SK-N-SH treated with all-trans-retinoic acid at 6 μM for 48 hours (cell line): Measurements from ENCODE around the gene LHFPL5.

Experiments
- ATAC-seq: fragments of 200-7000 bp; cut with Tn5 transposase; 3 replicates; pipeline ENCODE4 v1.9.1; 2020; ENCODE audit warnings: mild to moderate bottlenecking, moderate library complexity
- ARNTL ChIP-seq: fragments of 450-650 bp; formaldehyde crosslinking; IDR thresholded peaks from 2 replicates; pipeline ENCODE4 v1.5.0; 2020; ENCODE audit warnings: low read depth, mild to moderate bottlenecking, moderate library complexity, borderline replicate concordance
- BACH2 ChIP-seq: fragments of 250-450 bp; sonication (Bioruptor Pico); IDR thresholded peaks from 2 replicates; pipeline ENCODE4 v1.9.0; 2021; ENCODE audit warnings: mild to moderate bottlenecking, borderline replicate concordance
- CSDC2 ChIP-seq: fragments of 250-450 bp; sonication (Bioruptor Pico); IDR thresholded peaks from 2 replicates; pipeline ENCODE4 v1.5.0; 2020; ENCODE audit warnings: mild to moderate bottlenecking, moderate library complexity
- CSRNP3 ChIP-seq: fragments of 250-450 bp; sonication (Bioruptor Pico); IDR thresholded peaks from 2 replicates; pipeline ENCODE4 v1.5.1; 2021; ENCODE audit warnings: mild to moderate bottlenecking, moderate library complexity
- ESRRG ChIP-seq: fragments of 250-450 bp; sonication (Bioruptor Pico); IDR thresholded peaks from 2 replicates; pipeline ENCODE4 v1.6.1; 2021; ENCODE audit warnings: mild to moderate bottlenecking
- GLIS3 ChIP-seq: fragments of 250-450 bp; sonication (Bioruptor Pico); IDR thresholded peaks from 2 replicates; pipeline ENCODE4 v1.5.0; 2020; ENCODE audit warnings: mild to moderate bottlenecking, moderate library complexity
- ISL1 ChIP-seq: fragments of 250-450 bp; sonication (Bioruptor Pico); IDR thresholded peaks from 2 replicates; pipeline ENCODE4 v2.1.2; 2022; ENCODE audit warnings: mild to moderate bottlenecking, moderate library complexity
- OSR1 ChIP-seq: fragments of 250-450 bp; sonication (Bioruptor Pico); IDR thresholded peaks from 2 replicates; pipeline ENCODE4 v1.8.0; 2022; ENCODE audit warnings: moderate library complexity, mild to moderate bottlenecking, inconsistent platforms
- PPARA ChIP-seq: fragments of 250-450 bp; sonication (Bioruptor Pico); IDR thresholded peaks from 2 replicates; pipeline ENCODE4 v1.5.0; 2020; ENCODE audit warnings: mild to moderate bottlenecking, borderline replicate concordance
- RARB ChIP-seq: fragments of 250-450 bp; sonication (Bioruptor Pico); IDR thresholded peaks from 2 replicates; pipeline ENCODE4 v1.8.0; 2021; ENCODE audit warnings: mild to moderate bottlenecking, moderate library complexity
- SNAI2 ChIP-seq: fragments of 250-450 bp; sonication (Bioruptor Pico); IDR thresholded peaks from 2 replicates; pipeline ENCODE4 v1.5.0; 2020; ENCODE audit warnings: mild to moderate bottlenecking, moderate library complexity
- TCF4 ChIP-seq: fragments of 250-450 bp; sonication (Bioruptor Pico); IDR thresholded peaks from 2 replicates; pipeline ENCODE4 v1.8.0; 2021; ENCODE audit warnings: mild to moderate bottlenecking, moderate library complexity, borderline replicate concordance
- TOX ChIP-seq: fragments of 250-450 bp; sonication (Bioruptor Pico); IDR thresholded peaks from 2 replicates; pipeline ENCODE4 v1.8.0; 2021; ENCODE audit warnings: mild to moderate bottlenecking, moderate library complexity, borderline replicate concordance
- ZC3H10 ChIP-seq: fragments of 250-450 bp; sonication (Bioruptor Pico); IDR thresholded peaks from 2 replicates; pipeline ENCODE4 v1.5.1; 2021; ENCODE audit warnings: mild to moderate bottlenecking, moderate library complexity
- ZFP3 ChIP-seq: fragments of 250-450 bp; sonication (Bioruptor Pico); IDR thresholded peaks from 2 replicates; pipeline ENCODE4 v1.5.0; 2020; ENCODE audit warnings: mild to moderate bottlenecking, moderate library complexity
- ZFP30 ChIP-seq: fragments of 450-650 bp; formaldehyde crosslinking; IDR thresholded peaks from 2 replicates; pipeline ENCODE4 v1.5.0; 2022; ENCODE audit warnings: mild to moderate bottlenecking, moderate library complexity
- ZNF565 ChIP-seq: fragments of 450-650 bp; formaldehyde crosslinking; conservative IDR thresholded peaks from 2 replicates; pipeline ENCODE4 v1.5.0; 2020; ENCODE audit warnings: low read depth, mild to moderate bottlenecking, moderate library complexity
- ZNF70 ChIP-seq: fragments of 450-650 bp; formaldehyde crosslinking; IDR thresholded peaks from 2 replicates; pipeline ENCODE4 v1.5.0; 2020; ENCODE audit warnings: mild to moderate bottlenecking, moderate library complexity
- ZNF8 ChIP-seq: fragments of 450-650 bp; formaldehyde crosslinking; IDR thresholded peaks from 2 replicates; pipeline ENCODE4 v1.5.0; 2020; ENCODE audit warnings: mild to moderate bottlenecking, moderate library complexity
- TF ChIP-seq, protein P1 (sequence below): fragments of 250-450 bp; sonication (Bioruptor Pico); IDR thresholded peaks from 2 replicates; pipeline ENCODE4 v1.5.0; 2020; ENCODE audit warnings: mild to moderate bottlenecking, moderate library complexity
- TF ChIP-seq, protein P2 (sequence below): fragments of 250-450 bp; sonication (Bioruptor Pico); IDR thresholded peaks from 2 replicates; pipeline ENCODE4 v1.5.1; 2020; ENCODE audit warnings: low read depth, mild to moderate bottlenecking, moderate library complexity
- TF ChIP-seq, protein P3 (sequence below): fragments of 250-450 bp; sonication (Bioruptor Pico); IDR thresholded peaks from 2 replicates; pipeline ENCODE4 v1.8.0; 2021; ENCODE audit warnings: low read depth, mild to moderate bottlenecking, moderate library complexity, borderline replicate concordance
- TF ChIP-seq, protein P4 (sequence below): fragments of 250-450 bp; sonication (Bioruptor Pico); IDR thresholded peaks from 2 replicates; pipeline ENCODE4 v1.8.0; 2020; ENCODE audit warnings: mild to moderate bottlenecking, moderate library complexity, borderline replicate concordance

Gene LHFPL5

DNA sequence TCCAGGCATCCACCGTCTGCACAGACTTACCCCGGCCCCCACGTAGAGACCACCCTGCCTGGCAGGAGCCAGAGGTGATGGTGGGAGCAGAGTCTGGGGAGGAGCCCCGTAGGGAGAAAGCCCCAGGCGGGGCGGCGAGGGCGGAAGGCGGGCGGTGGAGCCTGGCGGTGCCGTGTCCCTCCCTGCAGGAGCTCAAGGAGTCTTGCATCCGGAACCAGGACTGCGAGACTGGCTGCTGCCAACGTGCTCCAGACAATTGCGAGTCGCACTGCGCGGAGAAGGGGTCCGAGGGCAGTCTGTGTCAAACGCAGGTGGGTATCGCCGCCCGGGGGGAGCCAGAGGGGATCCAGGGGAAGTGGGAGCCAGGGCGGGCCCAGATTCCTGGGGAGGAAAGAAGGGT lies 18.3 kb upstream of the LHFPL5 start:
- ATAC-seq = no peak
- TF ChIP-seq CSRNP3 (CRISPR knock-in tag) (no peak), OSR1 (CRISPR knock-in tag) (no peak), PPARA (CRISPR knock-in tag) (no peak), RARB (CRISPR knock-in tag) (no peak), SNAI2 (no peak), BACH2 (no peak), ZNF565 (CRISPR knock-in tag) (no peak), TOX (no peak), CSDC2 (no peak), TCF4 (CRISPR knock-in tag) (no peak), ZFP3 (CRISPR knock-in tag) (no peak), ESRRG (CRISPR knock-in tag) (no peak), ISL1 (no peak), ARNTL (CRISPR knock-in tag) (no peak), ZNF8 (CRISPR knock-in tag) (no peak)
- TF ChIP-seq, protein P1, sequence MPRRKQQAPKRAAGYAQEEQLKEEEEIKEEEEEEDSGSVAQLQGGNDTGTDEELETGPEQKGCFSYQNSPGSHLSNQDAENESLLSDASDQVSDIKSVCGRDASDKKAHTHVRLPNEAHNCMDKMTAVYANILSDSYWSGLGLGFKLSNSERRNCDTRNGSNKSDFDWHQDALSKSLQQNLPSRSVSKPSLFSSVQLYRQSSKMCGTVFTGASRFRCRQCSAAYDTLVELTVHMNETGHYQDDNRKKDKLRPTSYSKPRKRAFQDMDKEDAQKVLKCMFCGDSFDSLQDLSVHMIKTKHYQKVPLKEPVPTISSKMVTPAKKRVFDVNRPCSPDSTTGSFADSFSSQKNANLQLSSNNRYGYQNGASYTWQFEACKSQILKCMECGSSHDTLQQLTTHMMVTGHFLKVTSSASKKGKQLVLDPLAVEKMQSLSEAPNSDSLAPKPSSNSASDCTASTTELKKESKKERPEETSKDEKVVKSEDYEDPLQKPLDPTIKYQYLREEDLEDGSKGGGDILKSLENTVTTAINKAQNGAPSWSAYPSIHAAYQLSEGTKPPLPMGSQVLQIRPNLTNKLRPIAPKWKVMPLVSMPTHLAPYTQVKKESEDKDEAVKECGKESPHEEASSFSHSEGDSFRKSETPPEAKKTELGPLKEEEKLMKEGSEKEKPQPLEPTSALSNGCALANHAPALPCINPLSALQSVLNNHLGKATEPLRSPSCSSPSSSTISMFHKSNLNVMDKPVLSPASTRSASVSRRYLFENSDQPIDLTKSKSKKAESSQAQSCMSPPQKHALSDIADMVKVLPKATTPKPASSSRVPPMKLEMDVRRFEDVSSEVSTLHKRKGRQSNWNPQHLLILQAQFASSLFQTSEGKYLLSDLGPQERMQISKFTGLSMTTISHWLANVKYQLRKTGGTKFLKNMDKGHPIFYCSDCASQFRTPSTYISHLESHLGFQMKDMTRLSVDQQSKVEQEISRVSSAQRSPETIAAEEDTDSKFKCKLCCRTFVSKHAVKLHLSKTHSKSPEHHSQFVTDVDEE (CRISPR knock-in tag) = no peak
- TF ChIP-seq, protein P2, sequence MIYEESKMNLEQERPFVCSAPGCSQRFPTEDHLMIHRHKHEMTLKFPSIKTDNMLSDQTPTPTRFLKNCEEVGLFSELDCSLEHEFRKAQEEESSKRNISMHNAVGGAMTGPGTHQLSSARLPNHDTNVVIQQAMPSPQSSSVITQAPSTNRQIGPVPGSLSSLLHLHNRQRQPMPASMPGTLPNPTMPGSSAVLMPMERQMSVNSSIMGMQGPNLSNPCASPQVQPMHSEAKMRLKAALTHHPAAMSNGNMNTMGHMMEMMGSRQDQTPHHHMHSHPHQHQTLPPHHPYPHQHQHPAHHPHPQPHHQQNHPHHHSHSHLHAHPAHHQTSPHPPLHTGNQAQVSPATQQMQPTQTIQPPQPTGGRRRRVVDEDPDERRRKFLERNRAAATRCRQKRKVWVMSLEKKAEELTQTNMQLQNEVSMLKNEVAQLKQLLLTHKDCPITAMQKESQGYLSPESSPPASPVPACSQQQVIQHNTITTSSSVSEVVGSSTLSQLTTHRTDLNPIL = no peak

- ATAC-seq = no peak; the same call in 1 of the 3 replicates
- no peak for TF ChIP-seq ZFP3 (CRISPR knock-in tag)
- TF ChIP-seq TCF4 (CRISPR knock-in tag) = no peak
- no peak for TF ChIP-seq CSDC2
- no peak for TF ChIP-seq ZNF70
- no peak for TF ChIP-seq ZFP30 (CRISPR knock-in tag)
- no peak for TF ChIP-seq OSR1 (CRISPR knock-in tag)
- TF ChIP-seq ARNTL (CRISPR knock-in tag) = no peak
- TF ChIP-seq, protein P3, sequence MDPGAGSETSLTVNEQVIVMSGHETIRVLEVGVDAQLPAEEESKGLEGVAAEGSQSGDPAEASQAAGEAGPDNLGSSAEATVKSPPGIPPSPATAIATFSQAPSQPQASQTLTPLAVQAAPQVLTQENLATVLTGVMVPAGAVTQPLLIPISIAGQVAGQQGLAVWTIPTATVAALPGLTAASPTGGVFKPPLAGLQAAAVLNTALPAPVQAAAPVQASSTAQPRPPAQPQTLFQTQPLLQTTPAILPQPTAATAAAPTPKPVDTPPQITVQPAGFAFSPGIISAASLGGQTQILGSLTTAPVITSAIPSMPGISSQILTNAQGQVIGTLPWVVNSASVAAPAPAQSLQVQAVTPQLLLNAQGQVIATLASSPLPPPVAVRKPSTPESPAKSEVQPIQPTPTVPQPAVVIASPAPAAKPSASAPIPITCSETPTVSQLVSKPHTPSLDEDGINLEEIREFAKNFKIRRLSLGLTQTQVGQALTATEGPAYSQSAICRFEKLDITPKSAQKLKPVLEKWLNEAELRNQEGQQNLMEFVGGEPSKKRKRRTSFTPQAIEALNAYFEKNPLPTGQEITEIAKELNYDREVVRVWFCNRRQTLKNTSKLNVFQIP (CRISPR knock-in tag) = no peak
- TF ChIP-seq BACH2 = no peak
- no peak for TF ChIP-seq ZNF565 (CRISPR knock-in tag)
- no peak for TF ChIP-seq SNAI2
- TF ChIP-seq RARB (CRISPR knock-in tag) = no peak
- no peak for TF ChIP-seq ZC3H10 (CRISPR knock-in tag)
- TF ChIP-seq, protein P4, sequence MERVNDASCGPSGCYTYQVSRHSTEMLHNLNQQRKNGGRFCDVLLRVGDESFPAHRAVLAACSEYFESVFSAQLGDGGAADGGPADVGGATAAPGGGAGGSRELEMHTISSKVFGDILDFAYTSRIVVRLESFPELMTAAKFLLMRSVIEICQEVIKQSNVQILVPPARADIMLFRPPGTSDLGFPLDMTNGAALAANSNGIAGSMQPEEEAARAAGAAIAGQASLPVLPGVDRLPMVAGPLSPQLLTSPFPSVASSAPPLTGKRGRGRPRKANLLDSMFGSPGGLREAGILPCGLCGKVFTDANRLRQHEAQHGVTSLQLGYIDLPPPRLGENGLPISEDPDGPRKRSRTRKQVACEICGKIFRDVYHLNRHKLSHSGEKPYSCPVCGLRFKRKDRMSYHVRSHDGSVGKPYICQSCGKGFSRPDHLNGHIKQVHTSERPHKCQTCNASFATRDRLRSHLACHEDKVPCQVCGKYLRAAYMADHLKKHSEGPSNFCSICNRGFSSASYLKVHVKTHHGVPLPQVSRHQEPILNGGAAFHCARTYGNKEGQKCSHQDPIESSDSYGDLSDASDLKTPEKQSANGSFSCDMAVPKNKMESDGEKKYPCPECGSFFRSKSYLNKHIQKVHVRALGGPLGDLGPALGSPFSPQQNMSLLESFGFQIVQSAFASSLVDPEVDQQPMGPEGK = no peak
- TF ChIP-seq CSRNP3 (CRISPR knock-in tag) = no peak
- TF ChIP-seq ESRRG (CRISPR knock-in tag) = no peak
- no peak for TF ChIP-seq GLIS3 (CRISPR knock-in tag)
- TF ChIP-seq ISL1 = no peak
These were observed 17.6 kb upstream of the LHFPL5 start for GRCh38 chr6:35787266-35788218.
